ENCODE data around the gene ZNF236. TPM values are rescaled to one million over a fixed set of nuclear protein-coding genes. Genes with fewer than 3 reads are reported as not detected.

The ZNF236 gene
- total and polyA plus RNA-seq, 4 donors = 0.83 to 8.2 (median 5.0) TPM

DNA sequence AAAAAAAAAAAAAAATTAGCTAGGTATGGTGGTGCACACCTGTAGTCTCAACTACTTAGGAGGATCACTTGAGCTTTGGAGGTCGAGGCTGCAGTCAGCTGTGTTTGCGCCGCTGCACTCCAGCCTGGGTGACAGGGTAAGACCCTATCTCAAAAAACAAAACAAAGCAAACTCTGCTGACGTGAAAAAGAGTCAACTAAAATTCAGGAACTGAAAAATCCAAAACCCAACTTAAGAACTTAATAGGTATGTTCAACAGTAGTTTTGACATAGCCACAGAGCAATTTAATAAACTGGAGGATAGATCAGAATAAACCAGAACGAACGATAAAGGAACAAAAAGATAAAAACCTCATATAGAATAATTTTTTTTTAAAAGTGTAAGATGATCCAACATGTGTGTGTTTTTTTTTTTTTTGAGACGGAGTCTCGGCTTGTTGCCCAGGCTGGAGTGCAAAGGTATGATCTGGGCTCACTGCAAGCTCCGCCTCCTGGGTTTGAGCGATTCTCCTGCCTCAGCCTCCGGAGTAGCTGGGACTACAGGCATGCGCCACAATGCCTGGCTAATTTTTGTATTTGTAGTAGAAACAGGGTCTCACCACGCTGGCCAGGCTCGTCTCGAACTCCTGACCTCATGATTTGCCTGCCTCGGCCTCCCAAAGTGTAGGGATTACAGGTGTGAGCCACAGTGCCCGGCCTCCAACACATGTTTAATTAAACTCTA lies 4.3 kb upstream of the ZNF236 start:
- Histone ChIP-seq H3K9me3 (ENCODE audit: control insufficient read depth in 4 of 4, low read length in 3 of 4) (no peaks in the 10 kb centered on the region), H3K9ac (ENCODE audit: low read depth in 1 of 2, low read length in 2 of 2) (no peak overlapping the region), H3K4me1 (ENCODE audit: control insufficient read depth in 4 of 4, insufficient read depth in 4 of 4, low read length in 3 of 4) (peaks cover 0 to 15% (median 5%) of the 10 kb centered on the region in 4 donors), H3K27me3 (ENCODE audit: control insufficient read depth in 4 of 4, insufficient read depth in 4 of 4, low read length in 3 of 4) (no peaks in the 10 kb centered on the region), H3K27ac (ENCODE audit: low read depth in 1 of 2, low read length in 2 of 2) (no peak overlapping the region), H3K4me3 (ENCODE audit: low read depth in 1 of 3, low read length in 3 of 3) (no peak overlapping the region), H3K36me3 (ENCODE audit: control insufficient read depth in 4 of 4, insufficient read depth in 3 of 4, low read depth in 1 of 4, low read length in 3 of 4) (no peaks in the 10 kb centered on the region)
- TF ChIP-seq HNF4A (conservative IDR thresholded peaks at IDR 0.05) = peak in 1 of 2 donors; percentile 22
- TF ChIP-seq, protein P1, sequence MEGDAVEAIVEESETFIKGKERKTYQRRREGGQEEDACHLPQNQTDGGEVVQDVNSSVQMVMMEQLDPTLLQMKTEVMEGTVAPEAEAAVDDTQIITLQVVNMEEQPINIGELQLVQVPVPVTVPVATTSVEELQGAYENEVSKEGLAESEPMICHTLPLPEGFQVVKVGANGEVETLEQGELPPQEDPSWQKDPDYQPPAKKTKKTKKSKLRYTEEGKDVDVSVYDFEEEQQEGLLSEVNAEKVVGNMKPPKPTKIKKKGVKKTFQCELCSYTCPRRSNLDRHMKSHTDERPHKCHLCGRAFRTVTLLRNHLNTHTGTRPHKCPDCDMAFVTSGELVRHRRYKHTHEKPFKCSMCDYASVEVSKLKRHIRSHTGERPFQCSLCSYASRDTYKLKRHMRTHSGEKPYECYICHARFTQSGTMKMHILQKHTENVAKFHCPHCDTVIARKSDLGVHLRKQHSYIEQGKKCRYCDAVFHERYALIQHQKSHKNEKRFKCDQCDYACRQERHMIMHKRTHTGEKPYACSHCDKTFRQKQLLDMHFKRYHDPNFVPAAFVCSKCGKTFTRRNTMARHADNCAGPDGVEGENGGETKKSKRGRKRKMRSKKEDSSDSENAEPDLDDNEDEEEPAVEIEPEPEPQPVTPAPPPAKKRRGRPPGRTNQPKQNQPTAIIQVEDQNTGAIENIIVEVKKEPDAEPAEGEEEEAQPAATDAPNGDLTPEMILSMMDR (IDR thresholded peaks at IDR 0.05; ENCODE audit: low read depth, low read length, missing input control) = no peak
- 75% methylated on average over 17 of the region's 17 CpGs for WGBS
- no peak for DNase-seq (ENCODE audit: low spot score)

DNA sequence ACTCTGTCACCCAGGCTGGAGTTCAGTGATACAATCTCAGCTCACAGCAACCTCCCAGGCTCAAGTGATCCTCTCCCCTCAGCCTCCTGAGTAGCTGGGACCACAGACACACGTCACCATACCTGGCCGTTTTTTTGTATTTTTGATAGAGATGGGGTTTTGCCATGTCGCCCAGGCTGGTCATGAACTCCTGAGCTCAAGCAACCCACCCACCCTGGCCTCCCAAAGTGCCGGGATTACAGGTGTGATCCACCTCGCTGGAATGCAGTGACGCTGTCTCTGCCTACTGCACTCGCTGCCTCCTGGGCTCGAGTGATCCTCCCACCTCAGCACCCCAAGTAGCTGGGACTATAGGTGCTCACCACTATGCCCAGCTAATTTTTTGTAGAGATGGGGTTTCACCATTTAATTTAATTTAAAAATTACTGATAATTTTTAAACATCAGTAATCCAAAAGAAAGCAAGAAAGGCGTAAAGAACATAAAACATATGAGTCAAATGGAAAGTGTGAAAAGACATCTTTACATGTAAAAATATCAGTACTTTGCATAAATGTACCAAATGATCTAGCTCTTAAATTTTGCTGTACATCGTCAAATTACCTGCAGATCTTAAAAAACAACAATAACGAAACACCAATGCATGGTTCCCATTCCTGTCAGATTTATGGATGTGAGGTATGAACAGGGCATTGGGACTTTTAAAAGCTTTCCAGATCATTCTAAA lies 2.8 kb upstream of the ZNF236 start:
- Histone ChIP-seq H3K4me1 (ENCODE audit: control insufficient read depth in 4 of 4, insufficient read depth in 4 of 4, low read length in 3 of 4) (peaks cover 2 to 21% (median 14%) of the 10 kb centered on the region in 4 donors), H3K27me3 (ENCODE audit: control insufficient read depth in 4 of 4, insufficient read depth in 4 of 4, low read length in 3 of 4) (no peaks in the 10 kb centered on the region), H3K36me3 (ENCODE audit: control insufficient read depth in 4 of 4, insufficient read depth in 3 of 4, low read depth in 1 of 4, low read length in 3 of 4) (no peaks in the 10 kb centered on the region), H3K9ac (ENCODE audit: low read depth in 1 of 2, low read length in 2 of 2) (no peak overlapping the region), H3K9me3 (ENCODE audit: control insufficient read depth in 4 of 4, low read length in 3 of 4) (no peaks in the 10 kb centered on the region), H3K4me3 (ENCODE audit: low read depth in 1 of 3, low read length in 3 of 3) (no peak overlapping the region), H3K27ac (ENCODE audit: low read depth in 1 of 2, low read length in 2 of 2) (no peak overlapping the region)
- WGBS = 96% methylated on average over 11 of the region's 11 CpGs
- TF ChIP-seq YY1 (IDR thresholded peaks at IDR 0.05) (no peak), HNF4A (conservative IDR thresholded peaks at IDR 0.05) (no peak), FOXA2 (IDR thresholded peaks at IDR 0.05) (no peak), RAD21 (IDR thresholded peaks at IDR 0.05) (no peak), GABPA (IDR thresholded peaks at IDR 0.05 in 1 of 2, conservative IDR thresholded peaks at IDR 0.05 in 1 of 2) (no peak), RXRA (IDR thresholded peaks at IDR 0.05) (no peak), JUND (IDR thresholded peaks at IDR 0.05) (no peak), HNF4G (IDR thresholded peaks at IDR 0.05) (no peak), TAF1 (conservative IDR thresholded peaks at IDR 0.05) (no peak), SP1 (IDR thresholded peaks at IDR 0.05) (no peak), NR2F2 (IDR thresholded peaks at IDR 0.05) (no peak), EGR1 (IDR thresholded peaks at IDR 0.05; ENCODE audit: low read depth in 2 of 2) (no peak), FOXA1 (IDR thresholded peaks at IDR 0.05) (no peak)
- TF ChIP-seq, protein P2, sequence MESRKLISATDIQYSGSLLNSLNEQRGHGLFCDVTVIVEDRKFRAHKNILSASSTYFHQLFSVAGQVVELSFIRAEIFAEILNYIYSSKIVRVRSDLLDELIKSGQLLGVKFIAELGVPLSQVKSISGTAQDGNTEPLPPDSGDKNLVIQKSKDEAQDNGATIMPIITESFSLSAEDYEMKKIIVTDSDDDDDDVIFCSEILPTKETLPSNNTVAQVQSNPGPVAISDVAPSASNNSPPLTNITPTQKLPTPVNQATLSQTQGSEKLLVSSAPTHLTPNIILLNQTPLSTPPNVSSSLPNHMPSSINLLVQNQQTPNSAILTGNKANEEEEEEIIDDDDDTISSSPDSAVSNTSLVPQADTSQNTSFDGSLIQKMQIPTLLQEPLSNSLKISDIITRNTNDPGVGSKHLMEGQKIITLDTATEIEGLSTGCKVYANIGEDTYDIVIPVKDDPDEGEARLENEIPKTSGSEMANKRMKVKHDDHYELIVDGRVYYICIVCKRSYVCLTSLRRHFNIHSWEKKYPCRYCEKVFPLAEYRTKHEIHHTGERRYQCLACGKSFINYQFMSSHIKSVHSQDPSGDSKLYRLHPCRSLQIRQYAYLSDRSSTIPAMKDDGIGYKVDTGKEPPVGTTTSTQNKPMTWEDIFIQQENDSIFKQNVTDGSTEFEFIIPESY (IDR thresholded peaks at IDR 0.05) = no peak
- TF ChIP-seq, protein P3, sequence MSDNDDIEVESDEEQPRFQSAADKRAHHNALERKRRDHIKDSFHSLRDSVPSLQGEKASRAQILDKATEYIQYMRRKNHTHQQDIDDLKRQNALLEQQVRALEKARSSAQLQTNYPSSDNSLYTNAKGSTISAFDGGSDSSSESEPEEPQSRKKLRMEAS (IDR thresholded peaks at IDR 0.05) = no peak
- TF ChIP-seq, protein P4, sequence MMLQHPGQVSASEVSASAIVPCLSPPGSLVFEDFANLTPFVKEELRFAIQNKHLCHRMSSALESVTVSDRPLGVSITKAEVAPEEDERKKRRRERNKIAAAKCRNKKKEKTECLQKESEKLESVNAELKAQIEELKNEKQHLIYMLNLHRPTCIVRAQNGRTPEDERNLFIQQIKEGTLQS (IDR thresholded peaks at IDR 0.05) = no peak
- TF ChIP-seq, protein P5, sequence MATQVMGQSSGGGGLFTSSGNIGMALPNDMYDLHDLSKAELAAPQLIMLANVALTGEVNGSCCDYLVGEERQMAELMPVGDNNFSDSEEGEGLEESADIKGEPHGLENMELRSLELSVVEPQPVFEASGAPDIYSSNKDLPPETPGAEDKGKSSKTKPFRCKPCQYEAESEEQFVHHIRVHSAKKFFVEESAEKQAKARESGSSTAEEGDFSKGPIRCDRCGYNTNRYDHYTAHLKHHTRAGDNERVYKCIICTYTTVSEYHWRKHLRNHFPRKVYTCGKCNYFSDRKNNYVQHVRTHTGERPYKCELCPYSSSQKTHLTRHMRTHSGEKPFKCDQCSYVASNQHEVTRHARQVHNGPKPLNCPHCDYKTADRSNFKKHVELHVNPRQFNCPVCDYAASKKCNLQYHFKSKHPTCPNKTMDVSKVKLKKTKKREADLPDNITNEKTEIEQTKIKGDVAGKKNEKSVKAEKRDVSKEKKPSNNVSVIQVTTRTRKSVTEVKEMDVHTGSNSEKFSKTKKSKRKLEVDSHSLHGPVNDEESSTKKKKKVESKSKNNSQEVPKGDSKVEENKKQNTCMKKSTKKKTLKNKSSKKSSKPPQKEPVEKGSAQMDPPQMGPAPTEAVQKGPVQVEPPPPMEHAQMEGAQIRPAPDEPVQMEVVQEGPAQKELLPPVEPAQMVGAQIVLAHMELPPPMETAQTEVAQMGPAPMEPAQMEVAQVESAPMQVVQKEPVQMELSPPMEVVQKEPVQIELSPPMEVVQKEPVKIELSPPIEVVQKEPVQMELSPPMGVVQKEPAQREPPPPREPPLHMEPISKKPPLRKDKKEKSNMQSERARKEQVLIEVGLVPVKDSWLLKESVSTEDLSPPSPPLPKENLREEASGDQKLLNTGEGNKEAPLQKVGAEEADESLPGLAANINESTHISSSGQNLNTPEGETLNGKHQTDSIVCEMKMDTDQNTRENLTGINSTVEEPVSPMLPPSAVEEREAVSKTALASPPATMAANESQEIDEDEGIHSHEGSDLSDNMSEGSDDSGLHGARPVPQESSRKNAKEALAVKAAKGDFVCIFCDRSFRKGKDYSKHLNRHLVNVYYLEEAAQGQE (IDR thresholded peaks at IDR 0.05) = no peak
- TF ChIP-seq, protein P1 (IDR thresholded peaks at IDR 0.05; ENCODE audit: low read depth, low read length, missing input control) = no peak
- no peak for DNase-seq (ENCODE audit: low spot score)

All from liver (tissue), 9 donors.